WTC11 (cell line): ENCODE results near the gene SPRR2D. TPM values are rescaled to one million over a fixed set of nuclear protein-coding genes. Genes with fewer than 3 reads are reported as not detected.

Experiments used
- ATAC-seq: fragments of 200-7000 bp; cut with Tn5 transposase; 2 replicates; pipeline ENCODE4 v1.10.0; 2021; ENCODE audit warnings: mild to moderate bottlenecking, moderate library complexity
- Bru-seq: library from RNA; stranded (reverse); fragments of 400-500 nt; gene quantifications from one replicate; lab custom pipeline; 2021; lab: Mats Ljungman, UMichigan
- CTCF ChIA-PET: fragments of 300-600 bp; sonication (Branson Sonifier 250); formaldehyde crosslinking; loops from one replicate; lab custom pipeline; 2021; ENCODE audit warnings: antibody characterized with exemption; lab: Charles Lee
- POLR2A ChIA-PET: fragments of 350-600 bp; sonication (Branson Sonifier 250); formaldehyde crosslinking; loops from one replicate; lab custom pipeline; 2021; ENCODE audit warnings: antibody characterized with exemption; lab: Charles Lee
- DNase-seq: peaks from one replicate; pipeline ENCODE4 v3.0.0; 2021; ENCODE audit warnings: low spot score
- H3K27ac Mint-ChIP-seq: 2 replicates; pipeline ENCODE4 v1.8.0; 2021; ENCODE audit warnings: mixed read lengths
- H3K27me3 Mint-ChIP-seq: 2 replicates; pipeline ENCODE4 v1.8.0; 2021; ENCODE audit warnings: low read depth, mild to moderate bottlenecking, moderate library complexity, mixed read lengths
- H3K36me3 Mint-ChIP-seq: 2 replicates; pipeline ENCODE4 v1.8.0; 2021; ENCODE audit warnings: mixed read lengths
- H3K4me1 Mint-ChIP-seq: 2 replicates; pipeline ENCODE4 v1.8.0; 2022; ENCODE audit warnings: mixed read lengths
- H3K4me3 Mint-ChIP-seq: 2 replicates; pipeline ENCODE4 v1.8.0; 2021; ENCODE audit warnings: mild to moderate bottlenecking, moderate library complexity, mixed read lengths
- H3K9me3 Mint-ChIP-seq: 2 replicates; pipeline ENCODE4 v1.8.0; 2021; ENCODE audit warnings: mixed read lengths
- ATF1 ChIP-seq: sonication (generic); formaldehyde crosslinking; IDR thresholded peaks from 2 replicates; pipeline ENCODE4 v1.8.1; 2023; ENCODE audit warnings: mild to moderate bottlenecking, moderate library complexity, missing genetic modification reagents
- CREM ChIP-seq: sonication (generic); formaldehyde crosslinking; IDR thresholded peaks from 2 replicates; pipeline ENCODE4 v1.8.1; 2022; ENCODE audit warnings: mild to moderate bottlenecking, missing genetic modification reagents, moderate library complexity
- FOXP4 ChIP-seq: sonication (generic); formaldehyde crosslinking; IDR thresholded peaks from 2 replicates; pipeline ENCODE4 v1.8.0; 2022; ENCODE audit warnings: mild to moderate bottlenecking, missing genetic modification reagents
- GABPB1 ChIP-seq: sonication (generic); formaldehyde crosslinking; IDR thresholded peaks from 2 replicates; pipeline ENCODE4 v1.8.1; 2023; ENCODE audit warnings: mild to moderate bottlenecking, missing genetic modification reagents
- IRF1 ChIP-seq: sonication (generic); formaldehyde crosslinking; IDR thresholded peaks from 2 replicates; pipeline ENCODE4 v1.8.0; 2023; ENCODE audit warnings: missing genetic modification reagents
- NFATC4 ChIP-seq: fragments of 250-450 bp; sonication (Bioruptor Pico); IDR thresholded peaks from 2 replicates; pipeline ENCODE4 v1.9.0; 2021; ENCODE audit warnings: mild to moderate bottlenecking
- NFYB ChIP-seq: sonication (generic); formaldehyde crosslinking; conservative IDR thresholded peaks from 2 replicates; pipeline ENCODE4 v1.8.0; 2022; ENCODE audit warnings: low read depth, missing genetic modification reagents
- NR3C1 ChIP-seq: sonication (generic); formaldehyde crosslinking; conservative IDR thresholded peaks from 2 replicates; pipeline ENCODE4 v1.8.1; 2023; ENCODE audit warnings: low read depth, mild to moderate bottlenecking, missing genetic modification reagents
- OVOL2 ChIP-seq: fragments of 250-450 bp; sonication (Bioruptor Pico); IDR thresholded peaks from 2 replicates; pipeline ENCODE4 v1.9.0; 2021; ENCODE audit warnings: mild to moderate bottlenecking, borderline replicate concordance
- USF1 ChIP-seq: sonication (generic); formaldehyde crosslinking; IDR thresholded peaks from 2 replicates; pipeline ENCODE4 v1.8.0; 2022; ENCODE audit warnings: mild to moderate bottlenecking, missing genetic modification reagents
- ZNF425 ChIP-seq: fragments of 250-450 bp; sonication (Bioruptor Pico); conservative IDR thresholded peaks from 2 replicates; pipeline ENCODE4 v1.9.0; 2021; ENCODE audit warnings: mild to moderate bottlenecking
- long read RNA-seq, 3 experiments: library from RNA in 1 of 3; library from capped mRNA in 1 of 3; library from polyadenylated mRNA in 1 of 3; unstranded in 2 of 3; stranded (forward) in 1 of 3; transcript quantifications; one replicate each; pipeline ENCODE4 v2.0.0, GENCODE V29; 2021
- total RNA-seq: library from RNA; stranded (reverse); gene quantifications from 3 replicates; pipeline ENCODE4 v1.2.3, GENCODE V29; 2021

SPRR2D gene
- total RNA-seq (not detected in 3 replicates), Bru-seq, nascent RNA (not detected)
- long read RNA-seq, experiment 1, result 0 reads
- long read RNA-seq, experiment 2, result 0 reads
- long read RNA-seq, experiment 3, result 0 reads

- no peak for ATAC-seq
- peaks cover 4% of the 10 kb centered on the region; the same call in 1 of the 2 replicates for H3K4me1 Mint-ChIP-seq
- CTCF ChIA-PET, result interaction anchor here (1.1 kb wide), 1 partner anchor 81 kb away, joined by 3 read pairs; no protein-coding TSS in a partner anchor
Observed at GRCh38 chr1:153040950-153041631, at the start of gene SPRR2D. TSS of gene SPRR2D (minus strand) at chr1:153041120. CDS start at chr1:153040346, 774 bp downstream.

GRCh38 chr1:153087652-153088051, 46.7 kb upstream of the SPRR2D start:
- ChIA-PET POLR2A (no interaction called here), CTCF (no interaction called here)
- Mint-ChIP-seq H3K27ac (no peak overlapping the region), H3K9me3 (peaks cover 23% of the 10 kb centered on the region), H3K27me3 (no peaks in the 10 kb centered on the region), H3K4me1 (peaks cover 4% of the 10 kb centered on the region; the same call in 1 of the 2 replicates), H3K4me3 (no peak overlapping the region), H3K36me3 (peaks cover 13% of the 10 kb centered on the region)
- DNase-seq, result no peak
- no peak for ATAC-seq
- TF ChIP-seq GABPB1 (CRISPR knock-in tag), result no peak

More at GRCh38 chr1:153040950-153041631, at the start of gene SPRR2D:
- no peaks in the 10 kb centered on the region for H3K36me3 Mint-ChIP-seq
- H3K27ac Mint-ChIP-seq, result no peak within 1 kb of the TSS
- DNase-seq, result no peak
- TF ChIP-seq CREM (no peak), ATF1 (CRISPR knock-in tag) (no peak), OVOL2 (CRISPR knock-in tag) (no peak), USF1 (no peak), NR3C1 (CRISPR knock-in tag) (no peak), ZNF425 (no peak), NFYB (CRISPR knock-in tag) (no peak), FOXP4 (CRISPR knock-in tag) (no peak), IRF1 (CRISPR knock-in tag) (no peak)
- TF ChIP-seq, all 79 proteins: peak for 0
- H3K9me3 Mint-ChIP-seq, result no peaks in the 10 kb centered on the region
- no peaks in the 10 kb centered on the region for H3K27me3 Mint-ChIP-seq
- no peak within 1 kb of the TSS for H3K4me3 Mint-ChIP-seq
- POLR2A ChIA-PET, result no interaction called here

- Mint-ChIP-seq H3K4me1 (peaks cover 4% of the 10 kb centered on the region; the same call in 1 of the 2 replicates), H3K36me3 (peaks cover 24% of the 10 kb centered on the region), H3K27ac (no peak overlapping the region), H3K4me3 (no peak overlapping the region), H3K27me3 (no peaks in the 10 kb centered on the region), H3K9me3 (peaks cover 38% of the 10 kb centered on the region)
- no peak for DNase-seq
- ChIA-PET POLR2A (no interaction called here), CTCF (no interaction called here)
- ATAC-seq, result no peak
- no peak for TF ChIP-seq NFATC4 (CRISPR knock-in tag)
Observed at GRCh38 chr1:153081736-153082135, 40.8 kb upstream of the SPRR2D start.
